Esophagus squamous epithelium (tissue), 4 donors: ENCODE data around the gene APOL1.

Source experiments
- POLR2A ChIP-seq, 4 donors: fragments of 450-650 bp; IDR thresholded peaks; one replicate each; pipeline ENCODE4 v1.6.1; 2017; ENCODE audit warnings: antibody characterized with exemption in 4 of 4, mild to moderate bottlenecking in 4 of 4, moderate library complexity in 3 of 4
- TF ChIP-seq, protein P1 (sequence below), 6 experiments: fragments of 450-650 bp in 4 of 6; fragments of 200-600 bp in 2 of 6; sonication (generic) in 2 of 6; IDR thresholded peaks; one replicate each; pipeline ENCODE4 v1.5.1; 2016 to 2019; ENCODE audit warnings: antibody characterized with exemption in 6 of 6, mild to moderate bottlenecking in 4 of 6, moderate library complexity in 4 of 6

DNA sequence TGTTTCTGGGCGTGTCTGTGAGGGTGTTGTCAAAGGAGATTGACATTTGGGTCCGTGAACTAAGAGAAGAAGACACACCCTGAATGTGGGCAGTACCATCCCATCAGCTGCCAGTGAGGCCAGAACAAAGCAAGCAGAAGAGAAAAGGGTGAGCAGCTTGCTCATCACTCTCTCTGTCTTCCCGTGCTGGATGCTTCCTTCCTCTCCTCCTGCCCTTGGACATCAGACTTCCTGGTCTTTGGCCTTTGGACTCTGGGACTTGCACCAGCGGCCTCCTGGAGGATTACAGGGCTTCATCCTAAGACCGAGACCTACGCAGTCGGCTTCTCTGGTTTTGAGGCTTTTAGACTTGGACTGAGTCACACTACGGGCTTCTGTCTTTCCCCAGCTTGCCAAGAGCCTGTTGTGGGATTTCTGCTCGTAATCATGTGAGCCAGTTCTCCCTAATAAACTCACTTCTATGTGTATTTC, 32.4 kb upstream of the APOL1 start:
- TF ChIP-seq POLR2A (IDR thresholded peaks at IDR 0.05), result no peak
- TF ChIP-seq, protein P1, sequence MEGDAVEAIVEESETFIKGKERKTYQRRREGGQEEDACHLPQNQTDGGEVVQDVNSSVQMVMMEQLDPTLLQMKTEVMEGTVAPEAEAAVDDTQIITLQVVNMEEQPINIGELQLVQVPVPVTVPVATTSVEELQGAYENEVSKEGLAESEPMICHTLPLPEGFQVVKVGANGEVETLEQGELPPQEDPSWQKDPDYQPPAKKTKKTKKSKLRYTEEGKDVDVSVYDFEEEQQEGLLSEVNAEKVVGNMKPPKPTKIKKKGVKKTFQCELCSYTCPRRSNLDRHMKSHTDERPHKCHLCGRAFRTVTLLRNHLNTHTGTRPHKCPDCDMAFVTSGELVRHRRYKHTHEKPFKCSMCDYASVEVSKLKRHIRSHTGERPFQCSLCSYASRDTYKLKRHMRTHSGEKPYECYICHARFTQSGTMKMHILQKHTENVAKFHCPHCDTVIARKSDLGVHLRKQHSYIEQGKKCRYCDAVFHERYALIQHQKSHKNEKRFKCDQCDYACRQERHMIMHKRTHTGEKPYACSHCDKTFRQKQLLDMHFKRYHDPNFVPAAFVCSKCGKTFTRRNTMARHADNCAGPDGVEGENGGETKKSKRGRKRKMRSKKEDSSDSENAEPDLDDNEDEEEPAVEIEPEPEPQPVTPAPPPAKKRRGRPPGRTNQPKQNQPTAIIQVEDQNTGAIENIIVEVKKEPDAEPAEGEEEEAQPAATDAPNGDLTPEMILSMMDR (IDR thresholded peaks at IDR 0.05), result no peak
